GM18502 (cell line): Measurements from ENCODE around the gene P2RX4.
"Not testable (repeated sequence)": the region's sequence is repeated elsewhere in the genome, so short reads cannot be mapped to it uniquely, and the experiment has no call there.

Experiments used
- ATAC-seq: cut with Tn5 transposase; IDR thresholded peaks from one replicate; pipeline ENCODE4 v1.9.1; 2021; ENCODE audit warnings: mild to moderate bottlenecking; ENCODE audit not compliant: unreplicated experiment, poor library complexity

Gene P2RX4

DNA sequence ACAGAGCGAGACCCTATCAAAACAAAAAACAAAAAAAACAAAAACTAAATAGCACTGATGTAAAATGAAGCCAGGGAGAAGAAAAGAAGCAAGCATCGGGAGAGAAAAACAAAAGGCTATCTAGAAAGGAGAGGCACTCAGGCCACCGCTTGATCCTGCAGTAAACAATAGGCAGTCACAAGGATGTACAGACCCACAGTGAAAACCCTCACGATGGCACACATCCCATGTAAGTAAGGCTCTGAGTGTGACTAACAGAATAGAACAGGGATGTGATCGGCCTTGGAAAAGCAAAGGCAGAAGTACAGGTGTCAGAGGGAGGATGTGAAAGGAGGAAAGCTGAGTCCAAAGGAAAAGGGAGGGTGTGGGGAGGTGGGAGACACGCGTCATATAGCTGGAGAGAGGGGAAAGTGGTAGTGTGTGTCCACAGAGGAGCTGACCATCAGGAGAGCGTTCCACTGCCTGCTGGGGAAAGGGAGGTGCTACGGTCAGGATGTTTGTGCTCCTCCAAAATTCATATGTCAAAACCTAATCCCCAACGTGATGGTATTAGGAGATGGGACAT lies 55.1 kb downstream of the P2RX4 start:
- ATAC-seq, result no peak

DNA sequence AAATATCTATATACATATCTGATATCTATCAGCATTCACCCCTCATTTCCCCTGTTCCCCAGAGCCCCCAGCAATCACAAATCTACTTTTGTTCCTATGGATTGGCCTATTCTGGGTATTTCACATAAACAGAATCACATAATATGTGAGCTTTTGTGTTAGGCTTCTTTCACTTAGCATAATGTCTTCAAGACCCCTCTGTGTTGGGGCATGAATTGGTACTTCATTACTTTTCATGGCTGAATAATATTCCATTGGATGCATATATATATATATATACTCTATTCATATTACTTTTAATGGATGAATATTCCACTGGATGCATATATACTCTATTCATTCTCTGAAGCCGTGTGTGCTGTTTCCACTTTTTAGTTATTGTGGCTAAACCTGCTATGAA lies 57.9 kb downstream of the P2RX4 start:
- no peak for ATAC-seq

DNA sequence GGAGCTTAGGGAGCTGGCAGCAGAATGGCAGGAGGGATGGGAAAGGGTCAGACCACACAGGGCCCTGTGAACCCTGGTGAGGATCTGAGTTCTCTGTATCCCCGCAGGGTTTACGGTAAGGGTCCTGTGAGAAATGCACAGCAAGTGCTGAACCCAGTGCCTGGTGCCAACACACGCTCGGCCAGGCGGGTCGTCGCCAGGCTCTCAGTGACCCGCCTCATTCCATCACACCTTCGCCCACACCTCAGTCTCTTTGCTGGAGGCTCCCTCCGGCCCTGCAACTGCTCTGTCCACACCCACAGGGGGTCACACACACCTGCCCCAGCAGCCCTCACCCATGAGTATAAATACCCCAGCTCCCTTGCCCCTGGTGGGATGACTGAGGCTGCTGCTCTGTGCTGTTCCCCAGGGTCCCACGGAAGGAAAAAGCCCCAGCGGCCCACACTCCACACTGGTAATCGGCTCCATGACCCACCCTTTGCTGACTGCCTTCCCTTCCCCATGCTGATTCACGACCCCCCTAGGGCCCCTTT lies 63.5 kb downstream of the P2RX4 start:
- no peak for ATAC-seq

DNA sequence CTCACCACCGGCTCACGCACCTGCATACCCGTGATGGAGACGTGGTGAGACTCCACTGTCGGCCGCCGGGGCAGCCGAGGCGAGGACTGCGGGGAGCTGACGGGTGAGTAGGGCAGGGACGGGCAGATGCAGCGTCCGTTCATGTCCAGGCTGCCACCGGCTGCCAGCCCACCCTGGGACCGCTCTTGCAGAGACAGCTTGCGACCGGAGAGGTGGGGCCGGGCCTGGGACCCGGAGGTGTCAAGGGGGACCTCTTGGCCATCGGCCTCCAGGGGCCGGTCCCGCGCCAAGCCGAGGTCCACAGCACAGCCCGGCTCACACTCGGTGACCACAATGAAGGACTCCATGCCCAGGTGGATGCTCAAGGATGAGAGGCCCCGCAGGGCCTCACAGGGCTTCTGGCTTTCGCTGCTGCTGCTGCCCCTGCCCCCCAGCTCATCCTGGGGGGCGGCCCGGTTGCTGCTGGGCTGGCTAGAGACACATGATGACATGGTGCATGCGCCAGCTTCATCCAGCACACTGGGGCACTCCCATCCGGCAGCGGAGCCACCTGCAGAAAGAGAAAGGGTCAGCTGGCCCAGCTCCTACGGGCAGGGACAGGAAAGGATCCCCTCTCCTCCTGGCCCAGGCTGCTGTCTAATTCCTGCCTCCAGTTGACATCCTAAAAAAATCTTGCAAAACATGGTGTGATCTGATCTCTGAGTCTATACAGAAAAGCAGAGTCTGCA lies 64.3 kb downstream of the P2RX4 start:
- no peak for ATAC-seq

DNA sequence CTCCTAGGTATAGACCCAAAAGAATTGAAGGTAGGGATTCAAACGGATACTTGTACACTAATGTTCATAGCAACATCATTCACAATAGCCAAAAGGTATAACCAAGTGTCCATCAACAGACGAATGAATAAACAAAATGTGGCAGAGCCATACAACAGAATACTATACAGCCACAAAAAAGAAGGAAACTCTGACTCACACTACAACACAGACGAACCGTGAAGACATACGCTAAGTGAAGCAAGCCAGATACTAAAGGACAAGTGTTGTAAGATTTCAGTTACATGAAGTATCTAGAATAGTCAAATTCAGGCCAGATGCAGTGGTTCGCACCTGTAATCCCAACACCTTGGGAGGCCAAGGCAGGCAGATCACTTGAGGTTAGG lies 67.4 kb downstream of the P2RX4 start:
- ATAC-seq, result no peak

DNA sequence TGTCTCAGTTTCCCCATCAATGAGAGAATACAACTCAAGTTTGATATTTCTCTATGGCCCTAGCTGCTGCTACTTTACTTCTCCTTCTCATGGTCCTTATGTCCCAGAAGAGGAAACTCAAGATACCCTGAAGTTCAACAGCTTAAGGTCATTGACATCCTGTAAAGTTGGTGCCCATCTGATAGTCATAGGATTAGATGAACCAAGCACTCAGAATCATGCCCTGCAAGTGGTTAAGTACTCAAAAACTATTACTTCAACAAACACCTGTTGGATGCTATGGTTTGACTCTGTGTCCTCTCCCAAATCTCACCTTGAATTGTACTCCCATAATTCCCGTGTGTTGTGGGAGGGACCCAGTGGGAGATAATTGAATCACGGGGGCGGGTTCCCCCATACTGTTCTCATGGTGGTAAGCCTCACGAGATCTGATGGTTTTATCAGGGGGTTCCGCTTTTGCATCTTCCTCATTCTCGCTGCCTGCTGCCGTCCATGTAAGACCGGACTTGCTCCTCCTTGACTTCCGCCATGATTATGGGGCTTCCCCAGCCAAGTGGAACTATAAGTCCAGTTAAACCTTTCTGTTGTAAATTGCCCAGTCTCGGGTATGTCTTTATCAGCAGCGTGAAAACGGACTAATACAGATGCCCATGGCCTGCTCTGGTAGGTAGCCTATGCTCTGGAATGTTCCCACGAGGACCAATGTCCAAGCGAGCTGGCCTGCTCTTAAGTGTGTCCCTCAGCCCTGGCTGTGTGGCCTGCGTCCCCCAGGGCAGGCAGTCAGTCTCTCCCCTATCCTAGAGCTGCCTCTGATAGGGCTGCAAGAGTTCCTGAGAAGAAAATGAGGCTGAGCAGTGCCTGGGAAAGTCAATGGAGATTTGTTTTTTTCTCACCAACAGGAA lies 68.5 kb downstream of the P2RX4 start:
- ATAC-seq, result no peak

DNA sequence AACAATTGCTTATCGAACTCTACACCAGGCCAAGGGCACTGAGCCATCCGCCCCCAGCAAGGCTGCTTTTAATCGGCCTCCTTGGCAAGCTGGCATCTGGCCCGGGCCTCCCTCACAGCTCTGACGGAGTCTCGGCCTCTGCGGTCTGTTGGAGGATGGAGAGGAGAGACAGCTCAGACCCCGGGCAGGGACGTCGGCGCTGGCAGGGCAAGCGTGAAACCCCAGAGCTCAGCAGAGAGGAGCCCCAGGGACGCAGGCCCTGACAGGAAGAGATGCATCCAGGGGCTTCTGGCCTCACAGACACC lies 69.1 kb downstream of the P2RX4 start:
- no peak for ATAC-seq

DNA sequence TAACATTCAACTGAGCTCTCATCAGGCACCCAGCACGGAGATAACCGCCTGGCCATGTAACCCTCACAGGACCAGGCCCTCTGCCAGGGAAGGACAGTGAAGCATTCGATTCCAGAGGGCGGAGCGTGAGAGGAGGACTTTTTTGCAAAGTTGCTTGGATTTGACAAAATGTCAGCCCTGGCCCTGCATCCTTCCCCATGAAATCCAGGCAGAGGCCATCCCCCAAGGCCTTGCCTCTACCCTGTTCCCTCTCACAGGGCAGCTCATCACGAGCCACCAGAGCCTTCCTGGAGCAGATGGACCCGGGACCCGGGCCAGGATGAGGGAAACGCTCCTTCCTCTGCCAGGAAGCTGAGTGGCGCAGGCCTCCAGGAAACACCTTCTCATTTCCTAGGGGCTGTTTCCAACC lies 69.6 kb downstream of the P2RX4 start:
- ATAC-seq, result no peak

DNA sequence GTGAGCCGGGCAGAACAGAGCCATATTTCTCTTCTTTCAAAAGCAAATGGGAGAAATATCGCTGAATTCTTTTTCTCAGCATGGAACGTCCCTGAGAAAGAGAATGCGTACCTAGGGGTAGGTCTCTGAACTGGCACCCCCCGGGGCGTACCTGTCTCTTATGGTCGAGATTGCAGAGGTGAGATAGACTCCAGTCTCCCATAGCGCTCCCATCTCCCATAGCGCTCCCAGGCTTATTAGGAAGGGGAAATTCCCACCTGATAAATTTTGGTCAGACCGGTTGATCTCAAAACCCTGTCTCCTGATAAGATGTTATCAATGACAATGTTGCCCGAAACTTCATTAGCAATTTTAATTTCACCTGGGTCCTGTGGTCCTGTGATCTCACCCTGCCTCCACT lies 70.6 kb downstream of the P2RX4 start:
- not testable (repeated sequence) for ATAC-seq

DNA sequence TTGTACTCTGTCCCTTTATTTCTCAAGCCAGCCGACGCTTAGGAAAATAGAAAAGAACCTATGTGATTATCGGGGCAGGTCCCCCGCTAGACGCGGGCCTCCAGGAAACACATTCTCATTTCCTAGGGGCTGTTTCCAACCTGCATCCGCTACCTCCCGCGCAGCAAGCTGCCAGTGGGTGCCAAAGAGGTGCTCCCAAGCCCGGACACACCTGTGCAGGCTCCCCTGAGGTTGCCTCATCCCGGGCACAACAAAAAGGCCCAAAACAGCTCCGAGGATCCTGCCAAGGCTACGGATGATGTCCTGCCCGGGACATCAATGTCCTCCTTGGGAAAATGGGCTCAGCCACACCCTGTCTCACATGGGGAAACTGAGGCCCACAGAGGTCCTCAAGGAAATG lies 71.2 kb downstream of the P2RX4 start:
- not testable (repeated sequence) for ATAC-seq

DNA sequence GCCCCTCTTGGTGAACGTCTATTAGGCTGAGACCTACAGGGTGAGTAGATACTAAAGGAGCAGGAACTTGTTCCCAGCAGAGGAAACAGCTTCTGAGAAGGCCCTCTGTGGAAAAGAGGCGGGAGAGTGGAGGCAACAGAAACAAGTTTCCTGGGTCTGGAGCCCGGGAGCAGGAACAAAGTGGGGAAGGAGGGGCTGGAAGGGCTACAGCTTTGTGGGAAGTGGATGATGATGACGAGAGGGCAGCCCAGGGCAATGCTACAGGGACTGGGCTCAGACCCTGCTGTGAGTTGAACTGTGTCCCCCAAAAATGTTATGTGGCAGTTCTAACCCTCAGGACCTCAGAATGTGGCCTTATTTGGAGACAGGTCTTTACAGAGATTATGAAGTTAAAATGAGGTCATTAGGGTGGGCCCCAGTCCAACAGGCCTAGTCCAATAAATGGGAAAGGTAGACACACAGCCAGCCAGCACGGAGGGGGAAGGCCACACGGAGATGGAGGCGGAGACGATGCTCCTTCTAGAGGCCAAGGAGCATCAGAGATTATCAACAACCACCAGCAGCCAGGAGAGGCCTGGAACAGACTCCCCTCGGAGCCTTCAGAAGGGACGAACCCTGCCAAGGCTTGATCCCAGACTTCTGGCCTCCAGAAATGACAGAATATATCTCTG lies 72.3 kb downstream of the P2RX4 start:
- ATAC-seq, result no peak

DNA sequence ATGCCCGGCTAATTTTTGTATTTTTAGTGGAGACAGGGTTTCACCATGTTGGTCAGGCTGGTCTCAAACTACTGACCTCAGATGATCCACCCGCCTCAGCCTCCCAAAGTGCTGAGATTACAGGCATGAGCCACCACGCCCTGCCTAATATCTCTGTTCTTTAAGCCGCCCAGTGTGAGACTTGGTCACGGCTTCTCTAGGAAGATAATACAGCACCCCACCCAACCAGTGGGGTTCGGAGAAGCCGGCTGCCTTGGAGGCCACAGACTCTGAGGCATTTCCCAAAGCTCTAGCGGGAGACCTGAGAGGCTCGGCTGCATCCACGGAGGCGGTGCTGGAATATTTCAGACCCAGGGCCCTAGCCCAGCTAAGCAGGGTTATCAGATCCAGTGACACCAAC lies 73.0 kb downstream of the P2RX4 start:
- not testable (repeated sequence) for ATAC-seq

DNA sequence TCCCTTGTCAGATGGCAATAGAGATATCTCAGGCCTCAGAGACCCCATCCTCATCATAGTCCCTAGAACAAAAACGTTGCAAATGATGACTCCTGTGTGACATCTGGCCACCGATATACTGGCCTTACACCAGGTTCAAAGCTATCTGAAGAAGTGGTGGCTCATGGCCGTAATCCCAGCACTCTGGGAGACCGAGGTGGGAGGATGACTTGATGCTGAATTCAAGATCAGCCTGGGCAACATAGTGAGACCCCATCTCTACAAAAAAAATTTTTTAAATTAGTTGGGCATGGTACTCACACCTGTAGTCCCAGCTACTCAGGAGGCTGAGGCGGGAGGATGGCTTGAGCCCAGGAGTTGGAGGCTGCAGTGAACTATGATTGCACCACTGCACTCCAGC lies 73.5 kb downstream of the P2RX4 start:
- no peak for ATAC-seq
